Measurements from ENCODE around the gene AZU1.

DNA sequence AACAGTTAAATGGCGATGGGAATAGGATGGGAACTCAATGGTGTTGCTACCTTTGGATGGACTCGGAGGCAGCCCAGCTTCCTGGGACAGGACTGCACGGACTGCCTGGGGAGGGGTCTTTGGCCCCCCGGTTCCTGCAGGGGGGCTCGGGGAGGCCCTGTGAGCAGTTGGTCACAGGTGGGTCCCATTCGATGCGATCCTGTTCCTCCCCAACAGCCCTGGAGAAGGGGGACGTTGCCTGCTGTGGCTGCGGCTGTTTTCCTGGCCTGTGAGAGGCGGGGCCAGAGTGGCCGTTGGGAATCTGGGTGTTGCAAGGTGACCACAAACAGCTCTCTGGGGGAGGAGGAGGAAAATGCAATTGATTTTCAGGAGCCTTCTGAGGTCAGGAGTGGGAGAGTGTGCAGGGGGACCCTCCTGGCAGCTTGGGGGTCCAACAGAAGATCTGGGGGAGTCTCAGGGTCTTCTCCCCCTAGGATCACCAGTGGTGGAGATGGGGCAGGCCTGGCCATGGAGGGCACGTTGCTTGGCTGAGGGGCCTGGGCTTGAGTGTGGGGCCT lies 4.0 kb upstream of the AZU1 start:
- TF ChIP-seq, protein P1, sequence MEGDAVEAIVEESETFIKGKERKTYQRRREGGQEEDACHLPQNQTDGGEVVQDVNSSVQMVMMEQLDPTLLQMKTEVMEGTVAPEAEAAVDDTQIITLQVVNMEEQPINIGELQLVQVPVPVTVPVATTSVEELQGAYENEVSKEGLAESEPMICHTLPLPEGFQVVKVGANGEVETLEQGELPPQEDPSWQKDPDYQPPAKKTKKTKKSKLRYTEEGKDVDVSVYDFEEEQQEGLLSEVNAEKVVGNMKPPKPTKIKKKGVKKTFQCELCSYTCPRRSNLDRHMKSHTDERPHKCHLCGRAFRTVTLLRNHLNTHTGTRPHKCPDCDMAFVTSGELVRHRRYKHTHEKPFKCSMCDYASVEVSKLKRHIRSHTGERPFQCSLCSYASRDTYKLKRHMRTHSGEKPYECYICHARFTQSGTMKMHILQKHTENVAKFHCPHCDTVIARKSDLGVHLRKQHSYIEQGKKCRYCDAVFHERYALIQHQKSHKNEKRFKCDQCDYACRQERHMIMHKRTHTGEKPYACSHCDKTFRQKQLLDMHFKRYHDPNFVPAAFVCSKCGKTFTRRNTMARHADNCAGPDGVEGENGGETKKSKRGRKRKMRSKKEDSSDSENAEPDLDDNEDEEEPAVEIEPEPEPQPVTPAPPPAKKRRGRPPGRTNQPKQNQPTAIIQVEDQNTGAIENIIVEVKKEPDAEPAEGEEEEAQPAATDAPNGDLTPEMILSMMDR (IDR thresholded peaks at IDR 0.05; ENCODE audit: borderline replicate concordance, extremely low read depth, low read length, poor library complexity, severe bottlenecking) = no peak
- TF ChIP-seq EZH2 (IDR thresholded peaks at IDR 0.05; ENCODE audit: borderline replicate concordance, low read depth, low read length, severe bottlenecking) = no peak

Measured in DND-41 (cell line).